ENCODE results near the gene RBM20.
A peak's percentile ranks its signal among the peaks of the same experiment; 100 is the strongest.

Gene RBM20

DNA sequence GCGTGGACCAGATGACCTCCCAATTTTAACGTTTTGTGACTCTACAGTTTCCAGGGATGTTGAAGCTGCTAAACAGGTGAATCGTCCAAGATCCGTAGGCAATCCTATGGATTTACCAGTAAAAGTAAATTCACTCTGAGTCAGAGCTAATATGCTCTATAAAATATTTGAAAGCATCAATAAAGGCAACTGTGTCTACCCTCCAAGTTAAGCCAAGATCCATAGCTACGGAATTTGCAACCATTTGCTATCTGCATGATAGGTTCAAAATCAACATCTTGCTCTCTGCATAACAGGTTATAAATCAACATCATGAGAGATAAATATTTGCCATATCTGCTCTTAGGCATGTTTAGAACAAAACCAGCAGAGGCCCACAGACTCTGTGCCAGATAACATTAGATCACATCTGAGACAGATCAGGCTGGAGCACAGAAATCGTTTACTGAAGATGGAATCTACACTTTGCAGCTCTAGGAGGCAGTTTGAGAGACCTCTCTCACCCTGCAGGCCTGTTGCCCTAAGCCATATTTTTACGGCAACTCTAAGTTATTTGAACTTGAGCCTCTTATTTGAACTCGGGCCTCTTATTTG is 146.9 kb downstream of the RBM20 start:
- DNase-seq, result no peak

DNA sequence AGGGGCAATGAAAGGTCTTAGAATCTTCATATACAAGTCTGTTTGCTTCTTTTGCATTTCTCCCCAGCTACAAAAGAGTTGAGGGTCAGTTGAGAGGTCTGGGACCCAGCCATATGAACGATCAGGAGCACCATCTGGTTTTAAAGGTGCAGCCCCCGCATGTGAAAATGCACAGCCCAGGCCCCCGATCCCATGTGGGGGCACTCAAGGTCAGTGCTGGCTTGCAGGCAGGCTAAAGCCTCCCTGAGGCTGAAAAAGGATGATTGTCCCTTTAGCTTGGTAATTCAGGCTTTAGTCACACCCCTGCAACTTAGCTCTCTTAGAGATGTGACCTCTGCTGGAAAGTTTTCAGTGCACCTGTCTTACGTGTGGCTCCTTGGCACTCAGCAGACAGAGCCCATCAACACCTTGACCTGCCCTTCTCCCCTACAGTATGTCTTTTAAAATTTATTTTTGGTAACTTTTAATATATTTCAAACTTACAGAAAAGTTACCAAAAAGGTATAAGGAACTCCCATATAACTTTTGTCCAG is 147.5 kb downstream of the RBM20 start:
- no peak for DNase-seq

DNA sequence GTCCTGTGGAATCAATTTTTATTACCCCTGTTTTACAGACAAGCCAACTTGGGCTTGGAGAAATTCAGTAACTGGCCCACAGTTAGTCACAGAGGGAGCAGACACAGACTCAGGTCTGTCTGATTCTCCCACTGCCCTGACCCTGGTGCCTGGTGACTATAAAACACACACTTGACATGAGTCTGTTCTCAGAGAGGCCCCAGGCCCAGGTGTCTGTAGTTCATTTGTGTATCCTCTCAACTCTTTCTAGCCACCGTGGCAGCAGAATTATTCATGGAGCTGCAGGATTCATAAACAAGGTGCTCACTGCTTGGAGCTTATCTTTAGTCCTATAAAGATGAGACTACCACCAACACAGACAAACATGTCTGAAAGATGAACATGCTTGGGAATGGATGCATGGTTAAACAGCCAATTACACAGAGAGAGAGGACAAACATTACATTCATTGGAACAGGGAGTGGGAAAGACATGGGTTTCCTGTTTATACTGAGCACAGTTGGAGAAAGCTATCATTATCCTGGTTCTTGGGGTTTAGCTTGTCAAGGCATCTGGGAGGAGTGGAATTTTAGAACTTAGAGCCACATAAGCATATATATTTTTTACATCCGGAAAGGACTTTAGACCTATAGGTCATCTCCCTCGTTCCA is 148.5 kb downstream of the RBM20 start:
- DNase-seq, result no peak

DNA sequence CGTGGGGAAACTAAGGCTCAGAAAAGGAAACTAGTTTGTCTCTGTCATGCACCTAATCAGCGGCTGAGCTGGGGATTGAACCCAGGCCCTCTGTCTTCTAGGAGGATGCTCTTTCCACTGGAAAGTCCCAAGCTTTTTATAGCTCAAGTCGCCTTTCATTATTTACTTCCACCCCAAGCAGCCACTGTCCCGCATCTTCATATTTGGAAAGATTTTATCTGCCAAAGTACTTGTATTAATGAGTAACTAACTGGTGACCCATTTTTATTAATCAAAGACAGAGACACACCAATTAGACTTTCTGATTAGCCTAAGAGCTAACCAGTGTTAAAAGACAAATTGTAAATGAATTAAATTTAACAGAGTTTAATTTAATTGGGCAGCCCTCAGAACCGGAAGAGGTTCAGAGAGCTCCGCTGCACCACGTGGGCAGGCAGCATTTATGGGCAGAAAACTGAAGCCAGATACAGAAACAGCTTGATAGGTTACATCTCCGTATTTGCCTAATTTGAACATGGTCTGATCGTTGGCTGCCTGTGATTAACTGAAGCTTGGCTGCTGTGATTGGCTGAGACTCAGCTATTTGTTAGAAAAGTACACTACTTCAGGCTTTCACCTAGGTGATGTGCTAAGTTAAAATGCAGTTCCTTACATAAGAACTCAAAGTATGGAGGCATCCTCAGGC is 149.1 kb downstream of the RBM20 start:
- DNase-seq, result no peak

DNA sequence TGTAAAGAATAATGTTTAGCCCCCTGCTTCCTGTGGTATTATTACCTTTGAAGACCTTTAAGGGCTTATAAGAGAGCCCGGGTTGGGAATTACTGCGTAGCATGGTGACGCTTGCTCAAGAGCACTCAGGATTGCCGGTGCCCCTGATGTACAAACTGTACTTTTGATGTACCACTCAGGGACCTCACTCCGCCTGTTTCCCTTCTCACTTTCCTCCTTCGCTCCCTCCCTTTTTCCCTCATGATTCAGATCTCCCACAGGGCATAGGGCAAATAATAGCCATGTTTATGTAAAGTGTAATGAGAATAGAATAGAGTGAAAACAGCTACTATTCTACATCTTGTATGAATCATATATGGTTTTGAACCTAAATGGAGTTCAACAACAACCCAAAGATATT is 149.8 kb downstream of the RBM20 start:
- DNase-seq, result no peak

DNA sequence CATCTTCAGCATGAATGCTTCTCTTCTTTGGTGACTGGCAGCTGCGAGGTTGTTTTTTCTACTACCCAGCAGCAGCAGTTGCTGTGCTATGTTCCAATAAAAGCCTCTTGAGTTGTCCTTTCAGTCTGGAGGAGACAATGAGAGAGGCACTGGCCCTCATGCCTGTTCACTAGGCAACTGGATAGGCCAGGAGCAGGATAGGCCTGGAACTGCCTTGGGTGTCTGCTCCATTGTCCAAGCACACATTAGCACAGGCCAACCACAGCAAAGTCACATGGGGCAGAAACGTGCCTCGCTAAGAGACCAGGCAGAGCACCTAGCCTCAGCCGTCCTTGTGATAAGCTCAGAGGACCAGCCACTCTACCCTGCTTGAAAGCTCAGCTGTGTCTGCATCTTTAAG is 150.7 kb downstream of the RBM20 start:
- no peak for DNase-seq

DNA sequence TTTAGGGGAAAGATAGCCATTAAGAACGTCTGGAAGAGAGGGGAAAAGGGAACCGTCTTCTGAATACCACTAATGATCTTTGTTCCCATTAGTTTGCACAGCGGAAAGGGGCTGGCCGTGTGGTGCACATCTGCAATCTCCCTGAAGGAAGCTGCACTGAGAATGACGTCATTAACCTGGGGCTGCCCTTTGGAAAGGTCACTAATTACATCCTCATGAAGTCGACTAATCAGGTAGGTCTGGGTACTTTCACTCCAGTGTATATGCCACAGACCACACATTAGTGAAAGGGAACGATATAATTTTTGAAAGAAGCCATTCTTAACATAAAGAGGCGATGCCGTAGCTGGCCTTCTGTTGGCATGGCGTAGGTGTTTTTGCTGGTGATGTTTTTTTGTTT is 153.3 kb downstream of the RBM20 start:
- no peak for DNase-seq

DNA sequence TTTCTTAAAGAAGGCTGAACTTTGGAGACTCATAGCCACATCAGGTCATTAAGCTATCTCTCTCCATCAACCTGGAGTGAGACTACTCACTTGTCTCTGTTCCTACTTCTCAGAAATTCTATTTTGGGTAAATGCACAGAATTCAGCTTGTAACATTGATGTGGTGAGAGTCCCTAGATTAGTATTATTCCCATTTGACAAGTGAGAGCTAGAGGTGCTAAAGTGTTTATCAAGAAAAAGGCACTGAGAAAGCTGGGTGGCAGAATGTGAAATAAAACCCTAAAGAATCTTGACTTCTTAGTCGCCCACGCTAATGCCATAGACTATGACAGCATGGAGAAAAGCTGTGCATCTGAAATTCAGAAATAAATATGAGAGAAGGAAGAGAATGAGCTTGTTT is 154.2 kb downstream of the RBM20 start:
- DNase-seq, result no peak

DNA sequence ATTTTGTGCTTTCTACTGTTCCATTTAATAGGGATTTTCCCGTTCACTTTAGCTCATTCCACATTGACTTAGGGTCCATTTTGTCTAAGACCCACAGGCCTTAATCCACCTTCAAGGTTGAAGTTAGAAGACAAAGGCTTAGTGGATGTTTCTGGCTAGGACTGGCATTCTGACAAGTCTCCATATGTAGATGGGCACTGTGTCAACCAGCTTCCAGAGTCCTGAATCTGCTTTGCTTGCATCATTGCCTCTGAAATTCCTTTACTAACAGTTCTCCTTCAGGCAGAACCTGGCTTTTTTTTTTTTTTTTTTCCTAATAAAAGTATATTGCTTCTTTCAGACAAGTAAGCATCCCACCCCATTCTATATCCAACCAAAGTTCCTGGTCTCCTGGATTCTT is 158.0 kb downstream of the RBM20 start:
- peak; percentile 63 for DNase-seq

DNA sequence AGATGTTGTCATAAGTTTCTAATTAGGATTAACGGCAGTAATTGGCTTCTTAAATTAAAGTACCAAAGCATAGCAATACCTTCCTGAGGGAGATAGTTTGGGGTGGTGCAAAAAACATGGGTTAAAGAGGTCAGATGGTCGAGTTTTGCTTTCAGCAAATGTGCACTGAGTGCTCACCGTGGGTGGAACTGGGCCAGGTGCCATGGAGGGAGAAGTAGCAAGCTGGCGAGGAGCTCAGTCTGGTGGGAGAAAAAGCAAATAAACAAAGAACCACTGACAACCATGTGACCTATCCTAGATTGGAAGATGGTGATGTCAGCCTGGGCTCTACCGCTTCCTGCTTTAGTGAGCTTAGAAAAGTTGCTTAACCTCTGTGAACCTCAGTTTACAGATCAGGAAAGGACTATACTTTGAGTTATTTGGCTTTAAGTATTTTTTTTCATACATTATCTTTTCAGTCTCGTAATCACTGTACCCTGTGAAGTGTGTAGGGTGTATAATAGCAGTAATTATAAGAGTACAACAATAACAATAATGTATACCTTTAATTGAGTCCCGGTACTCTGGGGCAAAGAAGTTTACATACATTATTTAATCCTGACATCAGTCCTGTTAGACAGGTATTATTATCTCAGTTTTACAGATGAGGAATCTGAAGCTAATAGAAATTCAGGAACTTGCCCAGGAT is 158.6 kb downstream of the RBM20 start:
- peak; percentile 90 for DNase-seq

DNA sequence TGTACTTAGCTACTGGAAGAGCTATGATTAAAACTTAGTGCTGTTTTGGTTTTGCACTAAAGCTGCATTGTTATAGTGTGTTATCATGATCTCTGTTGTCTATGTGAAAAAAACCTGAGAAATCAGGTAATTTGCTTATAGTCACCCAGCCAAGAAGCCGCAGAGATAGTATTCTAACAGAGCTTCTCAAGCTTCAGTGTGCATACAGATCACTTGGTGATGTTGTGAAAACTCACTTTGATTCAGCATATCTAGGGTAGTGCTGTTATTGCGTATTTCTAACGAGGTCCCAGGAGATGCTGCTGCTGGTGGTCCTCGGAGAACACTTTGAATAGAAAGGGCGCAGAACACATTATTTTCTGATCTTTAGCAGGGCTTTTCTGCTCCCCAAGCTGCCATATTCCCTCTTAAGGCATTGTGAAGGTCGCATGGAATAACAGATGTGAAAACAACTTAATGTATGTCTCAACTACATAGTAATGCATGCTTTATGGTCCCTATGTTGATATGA is 159.2 kb downstream of the RBM20 start:
- DNase-seq, result no peak

DNA sequence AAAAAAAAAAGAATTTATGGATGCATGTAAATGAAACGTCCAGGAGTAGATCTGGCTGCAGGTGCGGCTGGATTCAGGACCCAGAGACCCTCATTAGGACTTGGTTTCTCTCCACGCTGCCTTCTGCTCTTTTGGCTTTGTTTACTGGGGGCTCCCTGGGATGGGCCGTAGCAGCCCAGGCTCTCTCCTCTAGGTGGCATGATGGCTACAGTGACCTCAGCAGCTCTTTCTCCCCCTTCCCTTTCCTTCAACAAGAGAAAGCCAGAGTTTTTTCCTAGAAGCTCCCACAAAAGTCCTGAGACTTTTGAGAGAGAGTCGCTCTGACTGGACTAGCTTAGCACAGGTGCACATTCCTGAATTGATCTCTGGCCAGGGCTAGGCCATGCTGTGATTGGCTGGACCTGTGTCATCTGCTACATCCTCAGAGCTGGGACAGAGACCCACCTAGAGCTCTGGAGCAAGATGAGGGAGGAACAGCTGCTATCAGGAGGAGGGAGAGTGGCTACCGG is 159.7 kb downstream of the RBM20 start:
- DNase-seq, result peak; percentile 43

DNA sequence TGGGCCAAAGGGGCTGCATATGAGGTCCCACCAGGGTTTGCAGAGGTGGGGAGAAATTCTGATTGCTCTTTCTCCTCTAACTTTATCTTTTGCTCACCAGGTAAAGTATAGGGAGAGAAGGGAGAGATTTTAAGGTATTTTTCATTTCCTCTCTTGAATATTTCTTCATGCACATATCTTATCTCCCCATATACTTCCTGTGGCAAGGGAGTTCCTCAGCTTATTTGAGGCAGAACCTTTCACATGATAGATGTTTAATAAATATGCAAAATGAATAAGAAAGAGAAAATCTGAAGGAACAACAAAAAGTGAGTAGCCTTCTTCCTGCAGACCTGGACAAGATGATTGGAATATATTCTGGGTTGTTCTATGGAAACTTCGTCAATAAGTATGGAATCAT is 160.2 kb downstream of the RBM20 start:
- no peak for DNase-seq

DNA sequence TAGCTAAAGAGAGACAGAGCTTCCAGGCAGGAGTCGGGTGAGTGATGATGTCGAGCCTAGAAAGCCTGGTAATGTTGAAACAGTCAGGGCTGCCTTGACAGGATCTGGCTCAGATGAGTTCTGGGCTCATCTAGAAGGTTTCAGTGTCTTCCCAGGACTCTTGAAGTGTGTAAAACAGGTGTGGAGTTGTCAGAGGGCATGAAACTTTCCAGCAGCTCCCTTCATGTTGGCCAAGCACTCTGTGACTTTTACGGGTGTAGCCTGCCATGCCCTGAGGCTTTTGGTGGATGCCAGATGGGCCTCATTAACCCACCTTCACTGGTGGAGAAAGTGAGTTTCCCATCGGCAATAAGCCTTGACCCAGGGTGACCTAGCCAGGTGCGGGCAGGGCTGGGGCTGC is 161.2 kb downstream of the RBM20 start:
- DNase-seq, result no peak

DNA sequence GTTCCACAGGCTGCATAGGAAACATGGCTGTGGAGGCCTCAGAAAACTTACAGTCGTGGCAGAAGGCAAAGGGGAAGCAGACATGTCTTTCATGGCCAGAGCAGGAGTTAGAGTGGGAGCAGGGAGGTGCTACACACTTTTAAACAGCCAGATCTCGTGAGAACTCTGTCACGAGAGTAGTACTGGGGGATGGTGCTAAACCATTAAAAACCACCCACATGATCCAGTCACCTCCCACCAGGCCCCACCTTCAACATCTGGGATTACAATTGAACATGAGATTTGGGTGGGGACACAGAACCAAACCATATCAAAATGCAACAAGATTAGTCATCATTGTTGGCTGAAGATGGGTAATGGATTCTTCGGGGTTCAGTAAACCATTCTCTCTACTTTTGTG is 162.2 kb downstream of the RBM20 start:
- DNase-seq, result no peak

DNA sequence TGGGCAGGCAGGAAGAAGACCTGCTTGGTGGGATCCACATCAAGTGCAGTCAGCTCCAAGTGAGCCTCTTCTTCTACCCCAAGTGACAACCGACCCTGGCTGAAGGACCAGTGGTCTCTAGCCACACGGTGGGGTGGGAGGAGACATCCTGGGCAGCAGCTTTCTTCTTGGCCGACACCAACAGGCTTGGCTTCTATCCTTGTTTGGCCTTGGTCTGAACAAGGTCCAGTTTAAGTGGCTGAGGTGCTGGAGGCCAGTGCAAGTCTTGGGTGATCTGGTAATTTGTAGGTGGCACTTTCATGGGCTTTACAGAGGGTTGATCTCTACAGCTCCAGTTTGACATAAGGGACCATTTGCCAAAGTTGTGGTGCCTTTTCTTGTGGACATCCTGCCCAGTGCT is 164.0 kb downstream of the RBM20 start:
- no peak for DNase-seq

DNA sequence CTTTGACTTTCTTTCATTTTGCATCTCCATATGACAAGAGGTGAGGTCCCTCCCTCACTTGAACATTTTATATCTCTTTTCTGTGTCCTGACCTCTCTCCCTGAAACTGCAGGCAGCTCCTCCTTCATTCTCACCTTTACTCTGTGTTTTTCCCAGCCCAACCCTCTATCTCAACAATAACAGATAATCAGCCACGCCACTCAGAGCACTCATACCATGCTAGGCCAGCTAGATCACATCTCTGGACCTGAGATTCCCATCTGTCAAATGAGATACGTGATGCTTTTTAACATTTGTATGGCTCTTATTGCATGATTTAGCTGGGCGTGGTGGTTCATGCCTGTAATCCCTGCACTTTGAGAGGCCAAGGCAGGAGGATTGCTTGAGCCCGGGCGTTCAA is 164.5 kb downstream of the RBM20 start:
- DNase-seq, result no peak

DNA sequence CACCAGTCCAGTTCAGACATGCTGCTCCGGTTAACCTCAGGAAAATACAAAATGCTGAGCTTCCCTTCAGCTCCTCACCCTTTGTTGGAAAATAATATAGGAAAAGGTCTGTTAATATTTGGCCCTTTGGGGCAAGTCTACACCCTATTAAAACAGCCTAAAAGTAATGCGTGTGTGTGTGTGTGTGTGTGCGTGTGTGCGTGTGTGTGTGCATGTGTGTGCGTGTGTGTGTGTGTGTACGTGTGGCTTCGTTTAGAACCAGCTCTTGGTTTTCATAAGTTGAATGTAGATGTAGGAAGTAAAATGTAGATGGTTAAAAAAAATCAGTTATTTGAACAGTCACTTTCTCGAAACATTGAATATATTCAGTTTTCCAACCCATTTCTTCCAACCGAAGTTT is 166.5 kb downstream of the RBM20 start:
- no peak for DNase-seq

DNA sequence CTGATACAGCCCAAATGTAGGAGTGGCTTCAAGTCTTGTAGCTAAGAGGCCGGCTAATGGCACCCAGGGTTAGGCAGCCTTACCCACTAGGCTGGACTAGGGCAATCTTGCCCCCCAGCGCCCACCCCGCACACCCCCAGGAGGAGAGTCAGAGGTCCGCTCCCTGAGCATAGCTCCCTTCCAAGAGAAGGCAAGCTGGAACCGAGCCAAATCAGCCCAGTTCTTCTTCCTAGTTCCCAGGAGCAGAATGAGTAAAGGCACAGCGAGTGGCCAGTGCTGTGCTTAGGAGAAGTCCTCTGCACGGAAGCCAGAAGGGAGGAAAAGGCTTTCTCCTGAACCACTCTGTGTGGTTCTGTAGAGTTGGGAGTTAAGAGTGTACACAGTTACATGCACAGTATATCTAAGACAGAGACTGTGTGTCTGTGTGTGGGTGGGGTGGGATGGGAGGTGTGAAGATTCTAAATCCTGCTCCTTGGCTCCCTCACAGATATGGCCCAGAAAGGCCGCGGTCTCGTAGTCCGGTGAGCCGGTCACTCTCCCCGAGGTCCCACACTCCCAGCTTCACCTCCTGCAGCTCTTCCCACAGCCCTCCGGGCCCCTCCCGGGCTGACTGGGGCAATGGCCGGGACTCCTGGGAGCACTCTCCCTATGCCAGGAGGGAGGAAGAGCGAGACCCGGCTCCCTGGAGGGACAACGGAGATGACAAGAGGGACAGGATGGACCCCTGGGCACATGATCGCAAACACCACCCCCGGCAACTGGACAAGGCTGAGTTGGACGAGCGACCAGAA is 167.8 kb downstream of the RBM20 start:
- no peak for DNase-seq

DNA sequence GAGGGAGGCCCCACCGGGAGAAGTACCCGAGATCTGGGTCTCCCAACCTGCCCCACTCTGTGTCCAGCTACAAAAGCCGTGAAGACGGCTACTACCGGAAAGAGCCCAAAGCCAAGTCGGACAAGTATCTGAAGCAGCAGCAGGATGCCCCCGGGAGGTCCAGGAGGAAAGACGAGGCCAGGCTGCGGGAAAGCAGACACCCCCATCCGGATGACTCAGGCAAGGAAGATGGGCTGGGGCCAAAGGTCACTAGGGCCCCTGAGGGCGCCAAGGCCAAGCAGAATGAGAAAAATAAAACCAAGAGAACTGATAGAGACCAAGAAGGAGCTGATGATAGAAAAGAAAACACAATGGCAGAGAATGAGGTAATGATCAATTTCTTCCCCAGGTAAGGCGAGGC is 168.4 kb downstream of the RBM20 start:
- no peak for DNase-seq

DNA sequence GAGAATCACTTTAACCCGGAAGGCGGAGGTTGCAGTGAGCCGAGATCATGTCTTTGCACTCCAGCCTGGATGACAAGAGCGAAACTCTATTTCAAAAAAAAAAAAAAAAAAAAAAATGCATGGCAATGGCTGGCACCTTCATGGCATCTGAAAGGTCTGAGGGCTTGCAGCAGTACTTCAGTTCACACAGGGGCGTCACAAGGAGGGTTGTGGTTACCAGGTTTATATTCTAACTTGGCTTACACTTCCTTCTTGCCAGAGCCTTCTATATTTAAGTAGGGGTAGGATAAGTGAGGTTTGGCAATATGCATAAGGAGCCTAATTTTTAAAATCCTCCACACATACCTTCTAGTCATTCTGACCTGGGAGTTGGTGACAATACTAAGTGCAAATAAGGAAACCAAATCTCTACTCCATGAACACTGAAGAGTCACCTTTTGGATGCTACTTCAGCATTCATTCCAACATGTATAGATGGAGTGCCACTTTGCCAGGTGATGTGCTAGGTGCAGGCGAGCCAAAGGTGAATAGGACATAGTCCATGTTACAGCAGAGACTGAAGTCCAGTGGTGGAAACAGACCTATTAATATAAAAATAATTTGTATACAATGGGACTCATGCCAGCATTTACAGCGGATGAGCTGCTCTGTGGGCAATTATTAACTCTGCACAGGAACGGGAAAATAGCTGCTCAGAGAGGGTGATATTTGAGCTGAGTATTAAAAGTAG is 169.8 kb downstream of the RBM20 start:
- no peak for DNase-seq

All from kidney glomerular epithelial cell (primary cell).